GM18498 (cell line): ENCODE data around the gene MYO16.
"Not testable (repeated sequence)": the region's sequence is repeated elsewhere in the genome, so short reads cannot be mapped to it uniquely, and the experiment has no call there.

Source experiments
- ATAC-seq: cut with Tn5 transposase; IDR thresholded peaks from one replicate; pipeline ENCODE4 v1.9.1; 2021; ENCODE audit warnings: mild to moderate bottlenecking, moderate library complexity; ENCODE audit not compliant: unreplicated experiment

Gene MYO16

GRCh38 chr13:108860418-108860817 is 231.0 kb downstream of the MYO16 start:
- no peak for ATAC-seq

GRCh38 chr13:108877300-108877699 is 247.9 kb downstream of the MYO16 start:
- no peak for ATAC-seq

GRCh38 chr13:108878732-108879131 is 249.3 kb downstream of the MYO16 start:
- ATAC-seq = no peak

- no peak for ATAC-seq
Measured at GRCh38 chr13:108889324-108889984, 260.0 kb downstream of the MYO16 start.

GRCh38 chr13:108895220-108895704 is 265.9 kb downstream of the MYO16 start:
- no peak for ATAC-seq

- ATAC-seq = no peak
Measured at GRCh38 chr13:108897955-108898354, 268.5 kb downstream of the MYO16 start.

- ATAC-seq = no peak
Measured at GRCh38 chr13:108902405-108903155, 273.2 kb downstream of the MYO16 start.

- no peak for ATAC-seq
Measured at GRCh38 chr13:108903613-108904012, 274.2 kb downstream of the MYO16 start.

GRCh38 chr13:108911807-108912206 is 282.4 kb downstream of the MYO16 start:
- ATAC-seq = no peak

- not testable (repeated sequence) for ATAC-seq
Measured at GRCh38 chr13:108913731-108914130, 284.3 kb downstream of the MYO16 start.

- peak; percentile 30 for ATAC-seq
Measured at GRCh38 chr13:108915095-108915633, 285.8 kb downstream of the MYO16 start.

GRCh38 chr13:108915634-108916512 is 286.5 kb downstream of the MYO16 start:
- ATAC-seq = peak; percentile 95

GRCh38 chr13:108917581-108917980 is 288.2 kb downstream of the MYO16 start:
- ATAC-seq = no peak

GRCh38 chr13:108919036-108919907 is 289.9 kb downstream of the MYO16 start:
- no peak for ATAC-seq

GRCh38 chr13:108920137-108920536 is 290.7 kb downstream of the MYO16 start:
- ATAC-seq = no peak

GRCh38 chr13:108921238-108921637 is 291.8 kb downstream of the MYO16 start:
- ATAC-seq = no peak

GRCh38 chr13:108922108-108922507 is 292.7 kb downstream of the MYO16 start:
- ATAC-seq = no peak

- ATAC-seq = no peak
Measured at GRCh38 chr13:108923386-108924047, 294.1 kb downstream of the MYO16 start.

GRCh38 chr13:108924134-108924533 is 294.7 kb downstream of the MYO16 start:
- no peak for ATAC-seq
